Activated CD4-positive, alpha-beta T cell treated with anti-CD3 and anti-CD28 coated beads, Interleukin-2, amount 50 U/mL, for 1 hour (primary cell): Measurements from ENCODE around the gene BNC2.

Experiments used
- DNase-seq: peaks from one replicate; pipeline ENCODE4 v3.0.0-alpha.2; 2020

BNC2 gene

GRCh38 chr9:16705111-16705604, 165.3 kb downstream of the BNC2 start:
- DNase-seq: no peak

- DNase-seq: no peak
Observed at GRCh38 chr9:16704116-16705110, 166.1 kb downstream of the BNC2 start.

- no peak for DNase-seq
Observed at GRCh38 chr9:16701347-16701746, 169.1 kb downstream of the BNC2 start.

GRCh38 chr9:16693616-16694015, 176.9 kb downstream of the BNC2 start:
- DNase-seq: no peak

GRCh38 chr9:16690628-16691027, 179.8 kb downstream of the BNC2 start:
- DNase-seq: no peak

- DNase-seq: no peak
Observed at GRCh38 chr9:16690205-16690604, 180.3 kb downstream of the BNC2 start.

GRCh38 chr9:16689351-16689938, 181.0 kb downstream of the BNC2 start:
- DNase-seq: no peak

GRCh38 chr9:16688814-16689213, 181.7 kb downstream of the BNC2 start:
- DNase-seq: no peak

GRCh38 chr9:16687678-16688369, 182.6 kb downstream of the BNC2 start:
- no peak for DNase-seq

GRCh38 chr9:16683326-16683725, 187.1 kb downstream of the BNC2 start:
- no peak for DNase-seq

- DNase-seq: no peak
Observed at GRCh38 chr9:16682273-16682672, 188.2 kb downstream of the BNC2 start.

- DNase-seq: no peak
Observed at GRCh38 chr9:16681652-16681987, 188.8 kb downstream of the BNC2 start.

- no peak for DNase-seq
Observed at GRCh38 chr9:16680975-16681651, 189.4 kb downstream of the BNC2 start.

- no peak for DNase-seq
Observed at GRCh38 chr9:16680541-16680940, 189.9 kb downstream of the BNC2 start.

GRCh38 chr9:16679327-16679821, 191.1 kb downstream of the BNC2 start:
- DNase-seq: no peak

- DNase-seq: no peak
Observed at GRCh38 chr9:16676519-16676918, 194.0 kb downstream of the BNC2 start.

- no peak for DNase-seq
Observed at GRCh38 chr9:16675131-16675530, 195.3 kb downstream of the BNC2 start.

GRCh38 chr9:16673171-16673570, 197.3 kb downstream of the BNC2 start:
- no peak for DNase-seq

GRCh38 chr9:16672501-16672900, 198.0 kb downstream of the BNC2 start:
- DNase-seq: no peak

GRCh38 chr9:16671591-16672137, 198.8 kb downstream of the BNC2 start:
- DNase-seq: no peak

GRCh38 chr9:16670791-16671190, 199.7 kb downstream of the BNC2 start:
- DNase-seq: no peak

GRCh38 chr9:16668734-16669295, 201.7 kb downstream of the BNC2 start:
- no peak for DNase-seq
